ENCODE data around the gene CBX6. TPM values are rescaled to one million over a fixed set of nuclear protein-coding genes. Genes with fewer than 3 reads are reported as not detected.

The CBX6 gene
- total RNA-seq, 1 experiment from 2014 or later: 90.0 TPM

DNA sequence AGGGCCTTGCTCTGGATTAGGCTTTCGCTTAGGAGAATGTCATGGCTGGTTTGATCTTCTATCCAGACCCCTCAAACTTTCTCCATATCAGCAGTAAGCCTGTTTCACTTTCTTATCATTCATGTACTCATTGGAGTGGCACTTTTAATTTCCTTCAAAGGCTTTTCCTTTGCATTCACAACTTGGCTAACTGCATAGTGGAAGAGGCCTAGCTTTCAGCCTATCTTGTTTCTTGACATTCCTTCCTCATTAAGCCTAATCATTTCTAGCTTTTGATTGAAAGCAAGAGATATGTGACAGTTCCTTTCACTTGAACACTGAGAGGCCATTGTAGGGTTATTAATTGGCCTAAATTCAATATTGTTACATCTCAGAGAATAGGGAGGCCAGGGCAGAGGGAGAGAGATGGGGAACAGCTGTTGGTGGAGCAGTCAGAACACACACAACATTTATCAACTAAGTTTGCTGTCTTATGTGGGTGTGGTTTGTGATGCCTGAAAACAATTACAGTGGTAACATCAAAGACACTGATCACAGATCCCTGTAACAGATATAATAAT is 47.7 kb upstream of the CBX6 start:
- peaks cover 34 to 39% of the 10 kb centered on the region in 2 experiments for H3K4me1 ChIP-seq (ENCODE audit: control insufficient read depth in 1 of 2, insufficient read depth in 2 of 2, low read length in 2 of 2)
- H3K9me2 ChIP-seq (ENCODE audit: insufficient read depth): no peaks in the 10 kb centered on the region
- ChIA-PET CTCF (no interaction called here), RAD21 (ENCODE audit: low non-redundant PET in 1 of 2, low total read pairs in 2 of 2, uncharacterized antibody in 2 of 2, unreplicated experiment in 2 of 2) (no interaction called here), POLR2A (interaction anchor here (0.6 kb wide), 1 partner anchor 51 kb away, joined by 3 read pairs; no protein-coding TSS in a partner anchor)
- intact Hi-C loops (cut with micrococcal nuclease): no loop called here
- no peaks in the 10 kb centered on the region for H3K36me3 ChIP-seq (ENCODE audit: control insufficient read depth in 1 of 2, insufficient read depth in 2 of 2, low read length in 2 of 2)
- H3K4me2 ChIP-seq (ENCODE audit: low read length): no peak overlapping the region
- ATAC-seq (no peak), DNase-seq (ENCODE audit: low read depth, low spot score) (no peak)
- H3K27me3 ChIP-seq (ENCODE audit: insufficient read depth, low read length): no peaks in the 10 kb centered on the region
- no peak overlapping the region for H3K27ac ChIP-seq (ENCODE audit: low read depth, low read length)
- no peak overlapping the region for H3K4me3 ChIP-seq (replicated peaks in 1 of 2; ENCODE audit: low read depth in 1 of 2, low read length in 2 of 2)
- H3K79me2 ChIP-seq (ENCODE audit: insufficient read depth, low read length): no peaks in the 10 kb centered on the region
- TF ChIP-seq POLR2AphosphoS5 (IDR thresholded peaks at IDR 0.05; ENCODE audit: low read depth, low read length): no peak
- no peak for TF ChIP-seq SIN3A (IDR thresholded peaks at IDR 0.05; ENCODE audit: low read depth)
- no peak for TF ChIP-seq CEBPB (IDR thresholded peaks at IDR 0.05; ENCODE audit: low read depth)
- no peak for TF ChIP-seq EZH2phosphoT487 (IDR thresholded peaks at IDR 0.05; ENCODE audit: borderline replicate concordance)
- TF ChIP-seq, protein P1, sequence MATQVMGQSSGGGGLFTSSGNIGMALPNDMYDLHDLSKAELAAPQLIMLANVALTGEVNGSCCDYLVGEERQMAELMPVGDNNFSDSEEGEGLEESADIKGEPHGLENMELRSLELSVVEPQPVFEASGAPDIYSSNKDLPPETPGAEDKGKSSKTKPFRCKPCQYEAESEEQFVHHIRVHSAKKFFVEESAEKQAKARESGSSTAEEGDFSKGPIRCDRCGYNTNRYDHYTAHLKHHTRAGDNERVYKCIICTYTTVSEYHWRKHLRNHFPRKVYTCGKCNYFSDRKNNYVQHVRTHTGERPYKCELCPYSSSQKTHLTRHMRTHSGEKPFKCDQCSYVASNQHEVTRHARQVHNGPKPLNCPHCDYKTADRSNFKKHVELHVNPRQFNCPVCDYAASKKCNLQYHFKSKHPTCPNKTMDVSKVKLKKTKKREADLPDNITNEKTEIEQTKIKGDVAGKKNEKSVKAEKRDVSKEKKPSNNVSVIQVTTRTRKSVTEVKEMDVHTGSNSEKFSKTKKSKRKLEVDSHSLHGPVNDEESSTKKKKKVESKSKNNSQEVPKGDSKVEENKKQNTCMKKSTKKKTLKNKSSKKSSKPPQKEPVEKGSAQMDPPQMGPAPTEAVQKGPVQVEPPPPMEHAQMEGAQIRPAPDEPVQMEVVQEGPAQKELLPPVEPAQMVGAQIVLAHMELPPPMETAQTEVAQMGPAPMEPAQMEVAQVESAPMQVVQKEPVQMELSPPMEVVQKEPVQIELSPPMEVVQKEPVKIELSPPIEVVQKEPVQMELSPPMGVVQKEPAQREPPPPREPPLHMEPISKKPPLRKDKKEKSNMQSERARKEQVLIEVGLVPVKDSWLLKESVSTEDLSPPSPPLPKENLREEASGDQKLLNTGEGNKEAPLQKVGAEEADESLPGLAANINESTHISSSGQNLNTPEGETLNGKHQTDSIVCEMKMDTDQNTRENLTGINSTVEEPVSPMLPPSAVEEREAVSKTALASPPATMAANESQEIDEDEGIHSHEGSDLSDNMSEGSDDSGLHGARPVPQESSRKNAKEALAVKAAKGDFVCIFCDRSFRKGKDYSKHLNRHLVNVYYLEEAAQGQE (IDR thresholded peaks at IDR 0.05; ENCODE audit: low read depth): no peak
- TF ChIP-seq ELF1 (IDR thresholded peaks at IDR 0.05; ENCODE audit: borderline replicate concordance, low read depth): no peak
- TF ChIP-seq SRF (IDR thresholded peaks at IDR 0.05; ENCODE audit: low read depth): no peak
- TF ChIP-seq, protein P2, sequence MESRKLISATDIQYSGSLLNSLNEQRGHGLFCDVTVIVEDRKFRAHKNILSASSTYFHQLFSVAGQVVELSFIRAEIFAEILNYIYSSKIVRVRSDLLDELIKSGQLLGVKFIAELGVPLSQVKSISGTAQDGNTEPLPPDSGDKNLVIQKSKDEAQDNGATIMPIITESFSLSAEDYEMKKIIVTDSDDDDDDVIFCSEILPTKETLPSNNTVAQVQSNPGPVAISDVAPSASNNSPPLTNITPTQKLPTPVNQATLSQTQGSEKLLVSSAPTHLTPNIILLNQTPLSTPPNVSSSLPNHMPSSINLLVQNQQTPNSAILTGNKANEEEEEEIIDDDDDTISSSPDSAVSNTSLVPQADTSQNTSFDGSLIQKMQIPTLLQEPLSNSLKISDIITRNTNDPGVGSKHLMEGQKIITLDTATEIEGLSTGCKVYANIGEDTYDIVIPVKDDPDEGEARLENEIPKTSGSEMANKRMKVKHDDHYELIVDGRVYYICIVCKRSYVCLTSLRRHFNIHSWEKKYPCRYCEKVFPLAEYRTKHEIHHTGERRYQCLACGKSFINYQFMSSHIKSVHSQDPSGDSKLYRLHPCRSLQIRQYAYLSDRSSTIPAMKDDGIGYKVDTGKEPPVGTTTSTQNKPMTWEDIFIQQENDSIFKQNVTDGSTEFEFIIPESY (IDR thresholded peaks at IDR 0.05; ENCODE audit: extremely low read depth, insufficient replicate concordance, low read length): no peak
- TF ChIP-seq TCF7L2 (IDR thresholded peaks at IDR 0.05; ENCODE audit: borderline replicate concordance, extremely low read depth, insufficient read depth, insufficient read length): no peak
- TF ChIP-seq, protein P3, sequence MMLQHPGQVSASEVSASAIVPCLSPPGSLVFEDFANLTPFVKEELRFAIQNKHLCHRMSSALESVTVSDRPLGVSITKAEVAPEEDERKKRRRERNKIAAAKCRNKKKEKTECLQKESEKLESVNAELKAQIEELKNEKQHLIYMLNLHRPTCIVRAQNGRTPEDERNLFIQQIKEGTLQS (IDR thresholded peaks at IDR 0.05): no peak
- no peaks in the 10 kb centered on the region for H4K20me1 ChIP-seq (ENCODE audit: insufficient read depth)
- H2AFZ ChIP-seq (ENCODE audit: low read depth, low read length, poor library complexity, severe bottlenecking): no peak overlapping the region
- H3K9me3 ChIP-seq (ENCODE audit: control insufficient read depth in 1 of 2, insufficient read depth in 1 of 2, low read depth in 1 of 2, low read length in 2 of 2): no peaks in the 10 kb centered on the region
- BruUV-seq (replicated peaks): no TSS peak
- no peak overlapping the region for H3K9ac ChIP-seq (ENCODE audit: low read length)

Data from HCT116 (cell line).